Measurements from ENCODE around the gene TEX30. TPM values are rescaled to one million over a fixed set of nuclear protein-coding genes. Genes with fewer than 3 reads are reported as not detected.

Gene TEX30
- total RNA-seq, 1 donor from 2014 or later = 14.5 TPM

- TF ChIP-seq, protein P1, sequence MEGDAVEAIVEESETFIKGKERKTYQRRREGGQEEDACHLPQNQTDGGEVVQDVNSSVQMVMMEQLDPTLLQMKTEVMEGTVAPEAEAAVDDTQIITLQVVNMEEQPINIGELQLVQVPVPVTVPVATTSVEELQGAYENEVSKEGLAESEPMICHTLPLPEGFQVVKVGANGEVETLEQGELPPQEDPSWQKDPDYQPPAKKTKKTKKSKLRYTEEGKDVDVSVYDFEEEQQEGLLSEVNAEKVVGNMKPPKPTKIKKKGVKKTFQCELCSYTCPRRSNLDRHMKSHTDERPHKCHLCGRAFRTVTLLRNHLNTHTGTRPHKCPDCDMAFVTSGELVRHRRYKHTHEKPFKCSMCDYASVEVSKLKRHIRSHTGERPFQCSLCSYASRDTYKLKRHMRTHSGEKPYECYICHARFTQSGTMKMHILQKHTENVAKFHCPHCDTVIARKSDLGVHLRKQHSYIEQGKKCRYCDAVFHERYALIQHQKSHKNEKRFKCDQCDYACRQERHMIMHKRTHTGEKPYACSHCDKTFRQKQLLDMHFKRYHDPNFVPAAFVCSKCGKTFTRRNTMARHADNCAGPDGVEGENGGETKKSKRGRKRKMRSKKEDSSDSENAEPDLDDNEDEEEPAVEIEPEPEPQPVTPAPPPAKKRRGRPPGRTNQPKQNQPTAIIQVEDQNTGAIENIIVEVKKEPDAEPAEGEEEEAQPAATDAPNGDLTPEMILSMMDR (conservative IDR thresholded peaks at IDR 0.05) = peak; percentile 89
- H3K27ac Mint-ChIP-seq = peak overlapping the region; percentile 68
Observed at GRCh38 chr13:102800145-102801041, 26.8 kb upstream of the TEX30 start.

DNA sequence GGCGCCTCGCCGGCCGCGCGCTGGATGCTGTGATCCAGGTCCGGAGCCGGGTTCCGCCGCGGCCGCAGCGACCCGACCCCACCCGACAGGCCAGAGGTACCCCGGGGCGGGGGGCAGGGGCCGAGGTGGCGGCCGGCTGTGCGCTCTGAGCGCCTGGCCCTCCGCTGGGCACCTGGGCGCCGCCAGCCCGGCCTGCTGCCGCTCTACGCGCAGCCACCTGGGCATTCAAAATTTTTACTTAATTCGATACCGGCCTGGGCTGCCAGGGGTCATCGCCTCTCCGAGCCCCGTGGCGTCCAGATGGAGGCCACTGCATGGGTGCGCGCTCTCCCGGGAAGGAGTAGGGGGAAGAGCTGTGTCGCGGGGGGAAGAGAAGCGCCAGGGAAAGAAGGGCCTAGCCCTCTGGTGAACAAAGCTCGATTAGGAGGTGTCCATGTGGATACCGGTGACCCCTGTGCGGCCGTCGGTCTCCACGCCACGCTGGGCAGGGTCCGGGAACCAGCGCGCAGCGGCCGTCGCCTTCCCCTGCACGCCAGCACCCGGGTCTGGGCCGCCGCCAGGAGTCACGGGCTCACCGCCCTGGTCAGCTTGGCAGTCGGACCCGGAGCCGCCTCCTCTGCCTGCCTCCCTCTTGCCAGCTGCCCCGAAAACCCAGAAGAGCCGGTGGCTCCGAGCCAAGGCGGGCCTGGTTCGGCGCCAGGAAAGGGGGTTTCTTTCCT is 26.0 kb upstream of the TEX30 start:
- peak; percentile 78 for DNase-seq (ENCODE audit: extremely low spot score, unreplicated experiment)
- H3K4me1 Mint-ChIP-seq (ENCODE audit: unreplicated experiment) = peaks cover 16% of the 10 kb centered on the region
- TF ChIP-seq, protein P1 (conservative IDR thresholded peaks at IDR 0.05) = no peak
- H3K4me3 Mint-ChIP-seq = peak overlapping the region; percentile 99
- no peaks in the 10 kb centered on the region for H3K9me3 Mint-ChIP-seq
- no peak overlapping the region for H3K27ac Mint-ChIP-seq
- no peaks in the 10 kb centered on the region for H3K27me3 Mint-ChIP-seq
- H3K36me3 Mint-ChIP-seq = peaks cover 11% of the 10 kb centered on the region

More at GRCh38 chr13:102800145-102801041, 26.8 kb upstream of the TEX30 start:
- DNase-seq (ENCODE audit: extremely low spot score, unreplicated experiment) = peak; percentile 91
- Mint-ChIP-seq H3K36me3 (peaks cover 11% of the 10 kb centered on the region), H3K4me1 (ENCODE audit: unreplicated experiment) (peaks cover 16% of the 10 kb centered on the region), H3K4me3 (peak overlapping the region; percentile 99), H3K27me3 (no peaks in the 10 kb centered on the region), H3K9me3 (no peaks in the 10 kb centered on the region)

GRCh38 chr13:102798581-102799425 is 25.2 kb upstream of the TEX30 start, which contains the start of the genes BIVM and POGLUT2:
Gene BIVM, plus strand, starts transcription at chr13:102799119. Its CDS starts 8,149 bp downstream, at chr13:102807268.
Gene POGLUT2, minus strand, starts transcription at chr13:102798976. Its CDS starts 306 bp downstream, at chr13:102798670.
- H3K27me3 Mint-ChIP-seq = no peaks in the 10 kb centered on the region
- H3K9me3 Mint-ChIP-seq = no peaks in the 10 kb centered on the region
- peak; percentile 90 for DNase-seq (ENCODE audit: extremely low spot score, unreplicated experiment)
- peak within 1 kb of the TSS; percentile 87 for H3K27ac Mint-ChIP-seq
- H3K36me3 Mint-ChIP-seq = peaks cover 10% of the 10 kb centered on the region
- H3K4me3 Mint-ChIP-seq = peak within 1 kb of the TSS; percentile 99
- TF ChIP-seq, protein P1 (conservative IDR thresholded peaks at IDR 0.05) = no peak
- peaks cover 15% of the 10 kb centered on the region for H3K4me1 Mint-ChIP-seq (ENCODE audit: unreplicated experiment)

GRCh38 chr13:102793611-102794355 is 20.2 kb upstream of the TEX30 start:
- TF ChIP-seq, protein P1 (conservative IDR thresholded peaks at IDR 0.05) = no peak
- no peak overlapping the region for H3K4me3 Mint-ChIP-seq
- no peak for DNase-seq (ENCODE audit: extremely low spot score, unreplicated experiment)

More at GRCh38 chr13:102793611-102794355, 20.2 kb upstream of the TEX30 start:
- no peaks in the 10 kb centered on the region for H3K9me3 Mint-ChIP-seq
- no peak overlapping the region for H3K27ac Mint-ChIP-seq
- no peaks in the 10 kb centered on the region for H3K4me1 Mint-ChIP-seq (ENCODE audit: unreplicated experiment)
- H3K36me3 Mint-ChIP-seq = peaks cover 8% of the 10 kb centered on the region
- no peaks in the 10 kb centered on the region for H3K27me3 Mint-ChIP-seq

Data from type B pancreatic cell (in vitro differentiated cells).